Measurements from ENCODE around the gene B3GAT1.
"Not testable (repeated sequence)": the region's sequence is repeated elsewhere in the genome, so short reads cannot be mapped to it uniquely, and the experiment has no call there.

Gene B3GAT1

GRCh38 chr11:134350381-134350780 is 61.7 kb downstream of the B3GAT1 start:
- no peak for DNase-seq

- DNase-seq = no peak
Observed at GRCh38 chr11:134349802-134350355, 62.2 kb downstream of the B3GAT1 start.

- DNase-seq = no peak
Observed at GRCh38 chr11:134349109-134349801, 62.8 kb downstream of the B3GAT1 start.

- DNase-seq = peak in 1 of 2 donors; percentile 5
Observed at GRCh38 chr11:134347441-134347840, 64.6 kb downstream of the B3GAT1 start.

GRCh38 chr11:134346976-134347350 is 65.1 kb downstream of the B3GAT1 start:
- peak in 1 of 2 donors; percentile 8 for DNase-seq

GRCh38 chr11:134346101-134346975 is 65.7 kb downstream of the B3GAT1 start:
- DNase-seq = peak in 1 of 2 donors; percentile 8

- no peak for DNase-seq
Observed at GRCh38 chr11:134345237-134345550, 66.8 kb downstream of the B3GAT1 start.

GRCh38 chr11:134344497-134345236 is 67.4 kb downstream of the B3GAT1 start:
- not testable (repeated sequence) for DNase-seq

GRCh38 chr11:134343646-134344045 is 68.4 kb downstream of the B3GAT1 start:
- DNase-seq = no peak

GRCh38 chr11:134342572-134343340 is 69.3 kb downstream of the B3GAT1 start:
- DNase-seq = no peak

- no peak for DNase-seq
Observed at GRCh38 chr11:134341805-134342571, 70.1 kb downstream of the B3GAT1 start.

- no peak for DNase-seq
Observed at GRCh38 chr11:134340354-134340964, 71.6 kb downstream of the B3GAT1 start.

- DNase-seq = no peak
Observed at GRCh38 chr11:134339756-134340155, 72.3 kb downstream of the B3GAT1 start.

GRCh38 chr11:134338654-134339053 is 73.4 kb downstream of the B3GAT1 start:
- DNase-seq = no peak

GRCh38 chr11:134338068-134338467 is 74.0 kb downstream of the B3GAT1 start:
- DNase-seq = no peak

GRCh38 chr11:134337051-134337450 is 75.0 kb downstream of the B3GAT1 start:
- DNase-seq = no peak

- DNase-seq = no peak
Observed at GRCh38 chr11:134334796-134335571, 77.1 kb downstream of the B3GAT1 start.

- DNase-seq = no peak
Observed at GRCh38 chr11:134333946-134334345, 78.1 kb downstream of the B3GAT1 start.

- DNase-seq = no peak
Observed at GRCh38 chr11:134333312-134333711, 78.7 kb downstream of the B3GAT1 start.

- no peak for DNase-seq
Observed at GRCh38 chr11:134332782-134333181, 79.3 kb downstream of the B3GAT1 start.
